Measurements from ENCODE around the gene SLC6A3. TPM values are rescaled to one million over a fixed set of nuclear protein-coding genes. Genes with fewer than 3 reads are reported as not detected.

The SLC6A3 gene
- total RNA-seq, 2 experiments from 2014 or later, result not detected

GRCh38 chr5:1354576-1354975 is 90.7 kb downstream of the SLC6A3 start:
- H3K9me2 ChIP-seq (ENCODE audit: insufficient read depth, low read length), result no peaks in the 10 kb centered on the region
- H3K4me1 ChIP-seq (ENCODE audit: insufficient read depth, low read length, poor library complexity, severe bottlenecking), result no peaks in the 10 kb centered on the region
- no peak overlapping the region for H2AFZ ChIP-seq (ENCODE audit: low read length)
- H3K79me2 ChIP-seq (ENCODE audit: insufficient read depth, low read depth, low read length), result no peaks in the 10 kb centered on the region
- ChIA-PET POLR2A (interaction anchor here (0.6 to 1.6 kb wide), 4 partner anchors 9 to 30 kb away, joined by 3 to 4 read pairs (median 4); no protein-coding TSS in a partner anchor), CTCF (ENCODE audit: unreplicated experiment) (no interaction called here)
- H3K27ac ChIP-seq (ENCODE audit: low read depth, low read length, poor library complexity, severe bottlenecking), result no peak overlapping the region
- no peaks in the 10 kb centered on the region for H3K36me3 ChIP-seq (ENCODE audit: insufficient read depth, low read length)
- no peak overlapping the region for H3K4me3 ChIP-seq (ENCODE audit: low read depth, low read length, poor library complexity, severe bottlenecking)
- no peak for TF ChIP-seq CTCF (conservative IDR thresholded peaks at IDR 0.05; ENCODE audit: low read length)
- TF ChIP-seq EZH2phosphoT487 (IDR thresholded peaks at IDR 0.05; ENCODE audit: borderline replicate concordance, low read depth, low read length), result no peak
- no peaks in the 10 kb centered on the region for H4K20me1 ChIP-seq (ENCODE audit: insufficient read depth, low read length)
- intact Hi-C loops (cut with micrococcal nuclease; ENCODE audit: unreplicated experiment), result no loop called here
- H3K4me2 ChIP-seq (ENCODE audit: low read length), result no peak overlapping the region
- no peaks in the 10 kb centered on the region for H3K9me3 ChIP-seq (ENCODE audit: low read length)
- no peak for DNase-seq (ENCODE audit: low spot score)
- no TSS peak for BruUV-seq (replicated peaks)

GRCh38 chr5:1352231-1353219 is 92.7 kb downstream of the SLC6A3 start:
- Histone ChIP-seq H3K4me1 (ENCODE audit: insufficient read depth, low read length, poor library complexity, severe bottlenecking) (peaks cover 16% of the 10 kb centered on the region), H2AFZ (ENCODE audit: low read length) (no peak overlapping the region), H3K9me3 (ENCODE audit: low read length) (no peaks in the 10 kb centered on the region), H3K9me2 (ENCODE audit: insufficient read depth, low read length) (no peaks in the 10 kb centered on the region), H3K36me3 (ENCODE audit: insufficient read depth, low read length) (no peaks in the 10 kb centered on the region), H3K4me2 (ENCODE audit: low read length) (no peak overlapping the region), H3K27ac (ENCODE audit: low read depth, low read length, poor library complexity, severe bottlenecking) (no peak overlapping the region), H3K79me2 (ENCODE audit: insufficient read depth, low read depth, low read length) (no peaks in the 10 kb centered on the region), H4K20me1 (ENCODE audit: insufficient read depth, low read length) (no peaks in the 10 kb centered on the region), H3K4me3 (ENCODE audit: low read depth, low read length, poor library complexity, severe bottlenecking) (no peak overlapping the region)
- BruUV-seq (replicated peaks), result no TSS peak
- TF ChIP-seq CTCF (conservative IDR thresholded peaks at IDR 0.05; ENCODE audit: low read length) (no peak), EZH2phosphoT487 (IDR thresholded peaks at IDR 0.05; ENCODE audit: borderline replicate concordance, low read depth, low read length) (no peak)
- intact Hi-C loops (cut with micrococcal nuclease; ENCODE audit: unreplicated experiment), result no loop called here
- no peak for DNase-seq (ENCODE audit: low spot score)
- ChIA-PET POLR2A (no interaction called here), CTCF (ENCODE audit: unreplicated experiment) (no interaction called here)

GRCh38 chr5:1351156-1351555 is 94.1 kb downstream of the SLC6A3 start:
- intact Hi-C loops (cut with micrococcal nuclease; ENCODE audit: unreplicated experiment), result no loop called here
- no TSS peak for BruUV-seq (replicated peaks)
- CTCF ChIA-PET (ENCODE audit: unreplicated experiment), result no interaction called here
- H3K9me2 ChIP-seq (ENCODE audit: insufficient read depth, low read length), result no peaks in the 10 kb centered on the region
- TF ChIP-seq CTCF (conservative IDR thresholded peaks at IDR 0.05; ENCODE audit: low read length) (no peak), EZH2phosphoT487 (IDR thresholded peaks at IDR 0.05; ENCODE audit: borderline replicate concordance, low read depth, low read length) (no peak)
- no peak overlapping the region for H3K27ac ChIP-seq (ENCODE audit: low read depth, low read length, poor library complexity, severe bottlenecking)
- POLR2A ChIA-PET, result interaction anchor here (1.5 to 1.7 kb wide), 2 partner anchors 10 to 21 kb away, joined by 3 to 4 read pairs; no protein-coding TSS in a partner anchor
- H3K4me2 ChIP-seq (ENCODE audit: low read length), result no peak overlapping the region
- peaks cover 22% of the 10 kb centered on the region for H3K4me1 ChIP-seq (ENCODE audit: insufficient read depth, low read length, poor library complexity, severe bottlenecking)
- no peak for DNase-seq (ENCODE audit: low spot score)
- H3K4me3 ChIP-seq (ENCODE audit: low read depth, low read length, poor library complexity, severe bottlenecking), result no peak overlapping the region
- no peaks in the 10 kb centered on the region for H4K20me1 ChIP-seq (ENCODE audit: insufficient read depth, low read length)
- no peaks in the 10 kb centered on the region for H3K9me3 ChIP-seq (ENCODE audit: low read length)
- no peaks in the 10 kb centered on the region for H3K79me2 ChIP-seq (ENCODE audit: insufficient read depth, low read depth, low read length)
- H2AFZ ChIP-seq (ENCODE audit: low read length), result no peak overlapping the region
- H3K36me3 ChIP-seq (ENCODE audit: insufficient read depth, low read length), result no peaks in the 10 kb centered on the region

Data from OCI-LY7 (cell line).